GM19452 (cell line): ENCODE measurements around the gene BABAM2.
"Not testable (repeated sequence)": the region's sequence is repeated elsewhere in the genome, so short reads cannot be mapped to it uniquely, and the experiment has no call there.

Experiments
- ATAC-seq: cut with Tn5 transposase; IDR thresholded peaks from one replicate; pipeline ENCODE4 v1.9.1; 2021; ENCODE audit not compliant: unreplicated experiment

The BABAM2 gene

GRCh38 chr2:27940982-27941381 is 50.5 kb downstream of the BABAM2 start:
- ATAC-seq = no peak

GRCh38 chr2:27942612-27943547 is 52.4 kb downstream of the BABAM2 start:
- ATAC-seq = no peak

GRCh38 chr2:27946530-27947060 is 56.1 kb downstream of the BABAM2 start:
- ATAC-seq = no peak

- ATAC-seq = no peak
Observed at GRCh38 chr2:27952070-27952469, 61.5 kb downstream of the BABAM2 start.

- no peak for ATAC-seq
Observed at GRCh38 chr2:27953077-27953476, 62.5 kb downstream of the BABAM2 start.

- no peak for ATAC-seq
Observed at GRCh38 chr2:27954221-27954673, 63.7 kb downstream of the BABAM2 start.

- peak; percentile 67 for ATAC-seq
Observed at GRCh38 chr2:27954771-27955383, 64.3 kb downstream of the BABAM2 start.

GRCh38 chr2:27955384-27956161 is 65.0 kb downstream of the BABAM2 start:
- ATAC-seq = no peak

GRCh38 chr2:27956888-27957287 is 66.4 kb downstream of the BABAM2 start:
- ATAC-seq = no peak

GRCh38 chr2:27958711-27959378 is 68.3 kb downstream of the BABAM2 start:
- ATAC-seq = no peak

GRCh38 chr2:27959496-27959895 is 69.0 kb downstream of the BABAM2 start:
- no peak for ATAC-seq

- ATAC-seq = no peak
Observed at GRCh38 chr2:27960237-27960912, 69.8 kb downstream of the BABAM2 start.

GRCh38 chr2:27962006-27962405 is 71.5 kb downstream of the BABAM2 start:
- ATAC-seq = no peak

- ATAC-seq = no peak
Observed at GRCh38 chr2:27963472-27963871, 72.9 kb downstream of the BABAM2 start.

GRCh38 chr2:27964067-27964466 is 73.5 kb downstream of the BABAM2 start:
- ATAC-seq = no peak

GRCh38 chr2:27965841-27966240 is 75.3 kb downstream of the BABAM2 start:
- ATAC-seq = no peak

- ATAC-seq = no peak
Observed at GRCh38 chr2:27966466-27966865, 75.9 kb downstream of the BABAM2 start.

GRCh38 chr2:27967076-27967475 is 76.5 kb downstream of the BABAM2 start:
- ATAC-seq = no peak

GRCh38 chr2:27968045-27968444 is 77.5 kb downstream of the BABAM2 start:
- ATAC-seq = not testable (repeated sequence)

GRCh38 chr2:27968957-27969356 is 78.4 kb downstream of the BABAM2 start:
- ATAC-seq = not testable (repeated sequence)
